T-helper 2 cell (primary cell): ENCODE measurements around the gene ZNF587.
"Not testable (repeated sequence)": the region's sequence is repeated elsewhere in the genome, so short reads cannot be mapped to it uniquely, and the experiment has no call there.

ENCODE experiments used
- DNase-seq, 5 experiments: peaks; one replicate each; pipeline versions ENCODE4 v3.0.0 to v3.0.0-alpha.2; 2012 to 2022
- total RNA-seq, 2 donors: gene quantifications; one replicate each; lab custom pipeline; 2026; lab: John Stamatoyannopoulos, UW

ZNF587 gene
- 53.9 to 65.8 reads per million in 2 donors for total RNA-seq

- DNase-seq = peak; percentile 56 to 93 (median 77)
Observed at GRCh38 chr19:57849666-57850473, at the start of gene ZNF587. TSS of gene ZNF587 (plus strand) at chr19:57849859. CDS start at chr19:57850039, 180 bp downstream.

DNA sequence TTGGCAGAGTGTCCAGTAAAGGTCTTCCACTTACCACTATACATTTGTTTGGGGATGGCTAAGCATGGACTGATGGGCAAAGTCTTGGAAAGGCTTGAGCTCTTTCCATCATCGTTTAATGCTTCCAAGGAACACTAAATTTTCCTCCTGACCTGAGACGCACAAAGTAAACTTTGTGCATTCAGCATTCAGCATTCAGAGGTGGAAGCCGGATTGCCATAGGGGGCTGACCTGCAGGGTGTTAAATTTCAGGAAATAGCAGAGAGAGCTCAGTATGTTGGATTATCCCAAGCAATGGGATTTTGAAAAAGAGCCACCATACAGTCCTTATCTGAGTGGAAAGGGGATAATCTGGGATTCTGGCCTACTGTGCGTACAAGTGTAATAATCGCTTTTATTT is 49.0 kb upstream of the ZNF587 start:
- no peak for DNase-seq

DNA sequence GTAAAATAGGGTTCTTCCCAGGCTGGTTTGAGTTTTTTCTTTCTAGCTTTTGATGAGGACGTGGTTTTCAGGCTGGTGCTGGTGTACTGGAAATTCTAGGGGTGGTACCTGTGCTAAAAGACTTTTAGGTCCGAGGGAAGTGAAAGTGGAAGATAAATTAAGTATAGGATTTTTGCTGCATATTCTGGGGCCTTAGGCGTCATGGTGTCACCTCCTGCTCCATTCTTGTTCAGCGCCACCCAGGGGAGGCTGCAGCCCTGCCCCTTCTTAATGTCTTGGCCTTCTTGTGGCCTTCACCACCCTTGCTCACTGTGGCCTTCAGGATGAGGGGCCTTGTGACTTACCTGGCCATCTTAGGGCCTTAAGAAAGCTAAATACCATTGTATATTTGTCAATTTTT is 47.4 kb upstream of the ZNF587 start:
- no peak for DNase-seq

- DNase-seq = no peak
Observed at GRCh38 chr19:57803265-57803593, 46.4 kb upstream of the ZNF587 start.

GRCh38 chr19:57803594-57804325 is 45.9 kb upstream of the ZNF587 start:
- no peak for DNase-seq

GRCh38 chr19:57807541-57807940 is 42.1 kb upstream of the ZNF587 start:
- DNase-seq = no peak

- not testable (repeated sequence) for DNase-seq
Observed at GRCh38 chr19:57810410-57811295, 39.0 kb upstream of the ZNF587 start.

DNA sequence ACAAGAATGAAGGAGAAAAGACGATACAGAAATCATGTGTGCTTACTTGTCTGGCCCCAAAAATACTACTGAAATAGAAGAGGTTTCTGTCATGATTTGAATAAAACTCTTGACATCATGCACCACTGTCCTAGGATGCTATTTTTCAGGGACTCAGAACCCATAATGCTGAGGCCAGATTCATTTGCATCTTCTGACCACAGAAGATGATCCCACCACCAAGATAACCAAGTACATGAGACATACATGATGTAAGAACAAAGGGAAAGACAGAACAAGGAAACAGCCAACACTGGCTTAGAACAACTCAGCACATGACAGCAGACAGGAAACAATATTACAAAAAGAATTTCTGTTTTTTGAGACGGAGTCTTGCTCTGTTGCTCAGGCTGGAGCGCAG is 37.4 kb upstream of the ZNF587 start:
- DNase-seq = peak in 1 of 5 experiments; percentile 57

GRCh38 chr19:57812975-57813820 is 36.5 kb upstream of the ZNF587 start:
- peak in 1 of 5 experiments; percentile 21 for DNase-seq

- no peak for DNase-seq
Observed at GRCh38 chr19:57813919-57814504, 35.6 kb upstream of the ZNF587 start.

DNA sequence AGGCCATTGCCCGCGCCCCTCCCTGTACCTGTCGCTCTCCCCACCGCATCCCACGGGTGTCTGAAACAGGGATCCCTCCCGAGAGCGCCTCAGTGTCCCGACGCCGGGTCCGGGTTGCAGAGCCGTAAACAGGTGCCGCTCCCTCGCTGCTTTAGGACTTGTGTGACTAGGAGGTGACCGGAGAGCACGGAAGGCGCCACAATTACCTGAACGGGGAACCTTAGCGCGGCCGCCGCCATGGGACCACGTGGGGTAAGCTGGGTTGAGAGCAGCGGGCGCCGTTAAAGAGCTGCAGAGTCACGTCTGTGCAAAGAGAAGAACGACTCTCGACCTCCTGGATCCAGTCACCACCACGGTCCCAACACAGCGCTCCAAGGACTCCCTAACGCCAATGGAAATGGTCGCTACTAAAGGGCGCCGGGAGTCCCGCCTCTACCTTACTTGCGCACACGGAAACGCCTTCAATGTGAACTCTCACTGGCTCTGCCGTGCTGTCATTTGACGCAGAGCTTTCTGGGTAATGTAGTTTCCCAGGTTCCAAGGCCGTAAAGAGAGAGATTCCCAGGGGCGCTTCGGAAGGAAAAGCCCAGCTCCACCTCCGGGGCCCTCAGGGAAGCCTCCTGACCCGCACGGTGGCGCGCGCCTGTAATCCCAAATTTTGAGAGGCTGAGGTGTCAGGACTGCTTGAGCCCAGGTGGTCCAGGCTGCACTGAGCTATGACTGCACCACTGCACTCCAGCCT is 35.0 kb upstream of the ZNF587 start, which contains the start of gene ZNF552:
Gene ZNF552 (minus strand): TSS at position 409 of the 742 bp plus-strand sequence. CDS start 170 bp downstream, at position 239.
- peak; percentile 51 to 92 (median 66) for DNase-seq

GRCh38 chr19:57815247-57816075 is 34.2 kb upstream of the ZNF587 start:
- no peak for DNase-seq

- DNase-seq = no peak
Observed at GRCh38 chr19:57816652-57817051, 33.0 kb upstream of the ZNF587 start.

GRCh38 chr19:57817976-57818375 is 31.7 kb upstream of the ZNF587 start:
- no peak for DNase-seq

DNA sequence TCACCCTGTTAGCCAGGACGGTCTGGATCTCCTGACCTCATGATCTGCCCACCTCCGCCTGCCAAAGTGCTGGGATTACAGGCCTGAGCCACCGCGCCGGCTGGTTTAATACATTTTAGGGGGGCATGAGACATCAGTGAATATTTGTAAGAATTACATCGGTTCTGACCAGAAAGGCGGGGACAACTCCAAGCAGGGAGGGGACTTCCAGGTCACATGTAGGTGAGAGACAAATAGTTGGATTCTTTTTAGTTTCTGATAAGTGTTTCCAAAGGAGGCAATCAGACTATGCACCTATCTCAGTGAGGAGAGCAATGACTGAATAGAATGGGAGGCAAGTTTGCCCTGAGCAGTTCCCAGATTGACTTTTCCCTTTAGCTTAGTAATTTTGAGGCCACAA is 31.3 kb upstream of the ZNF587 start:
- no peak for DNase-seq

DNA sequence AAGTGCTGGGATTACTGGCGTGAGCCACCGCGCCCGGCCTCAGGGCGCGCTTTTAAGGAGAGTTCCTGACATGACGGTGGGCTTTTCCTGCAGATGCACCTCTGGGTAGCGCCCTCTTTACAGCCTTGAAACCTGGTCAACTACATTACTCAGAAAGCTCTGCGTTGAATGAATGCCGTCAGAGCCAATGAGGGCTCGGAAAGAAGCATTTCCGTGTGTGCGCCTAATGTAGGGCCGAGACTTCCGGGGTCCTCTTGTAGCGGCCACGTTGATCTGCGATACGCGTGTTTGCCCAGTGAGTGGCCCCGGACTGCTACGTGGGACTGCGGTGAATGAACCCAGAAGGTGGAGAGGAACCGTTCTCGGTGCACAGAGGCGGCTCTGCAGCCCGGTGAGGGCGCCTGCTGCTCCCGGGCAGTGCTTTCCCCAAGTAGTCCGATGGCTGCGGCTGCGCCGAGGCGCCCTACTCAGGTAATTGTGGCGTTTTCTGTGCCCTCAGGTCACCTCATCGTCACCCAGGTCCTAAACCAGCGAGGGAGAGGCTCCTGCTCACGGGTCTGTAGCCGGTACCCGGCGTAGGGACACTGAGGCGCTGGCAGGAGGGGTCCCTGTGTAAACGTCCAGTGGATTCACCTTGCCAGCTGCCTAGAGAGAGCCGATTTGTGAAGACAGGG is 30.0 kb upstream of the ZNF587 start:
- DNase-seq = peak; percentile 52 to 94 (median 76)

DNA sequence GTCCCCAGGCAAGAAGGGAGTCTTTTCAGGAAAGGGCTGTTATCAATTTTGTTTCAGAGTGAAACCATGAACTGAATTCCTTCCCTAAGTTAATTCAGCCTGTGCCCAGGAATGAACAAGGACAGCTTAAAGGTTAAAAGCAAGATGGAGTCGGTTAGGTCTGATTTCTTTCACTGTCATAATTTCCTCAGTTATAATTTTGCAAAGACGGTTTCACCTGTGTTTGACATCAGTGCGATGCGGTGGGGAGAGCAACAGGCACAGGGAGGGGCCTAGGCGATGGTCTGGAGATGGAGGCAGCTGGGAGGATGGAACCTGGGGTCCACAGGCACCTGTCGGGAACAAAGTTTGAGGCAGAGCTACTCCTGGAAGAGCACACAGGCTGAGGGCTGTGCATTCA is 29.1 kb upstream of the ZNF587 start:
- DNase-seq = no peak

DNA sequence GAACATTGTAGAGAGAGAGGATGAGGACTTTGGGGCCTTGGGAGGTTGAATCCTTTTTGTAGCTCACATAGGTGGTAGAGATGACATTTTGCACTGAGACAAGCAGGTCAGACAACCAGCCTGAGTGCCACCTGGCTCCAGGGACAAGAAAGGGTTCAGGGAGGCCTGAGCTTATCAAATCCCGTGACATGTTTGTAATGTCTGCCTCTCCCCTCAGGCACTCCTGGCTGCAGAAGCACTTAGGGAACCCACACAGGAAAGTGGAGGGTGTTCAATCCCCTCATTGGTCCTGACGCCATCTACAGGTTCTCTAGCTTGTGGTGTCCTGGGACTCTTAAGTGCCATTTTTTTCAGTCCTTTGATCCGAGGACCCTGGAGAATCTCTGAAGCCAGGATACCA is 28.6 kb upstream of the ZNF587 start:
- not testable (repeated sequence) for DNase-seq

DNA sequence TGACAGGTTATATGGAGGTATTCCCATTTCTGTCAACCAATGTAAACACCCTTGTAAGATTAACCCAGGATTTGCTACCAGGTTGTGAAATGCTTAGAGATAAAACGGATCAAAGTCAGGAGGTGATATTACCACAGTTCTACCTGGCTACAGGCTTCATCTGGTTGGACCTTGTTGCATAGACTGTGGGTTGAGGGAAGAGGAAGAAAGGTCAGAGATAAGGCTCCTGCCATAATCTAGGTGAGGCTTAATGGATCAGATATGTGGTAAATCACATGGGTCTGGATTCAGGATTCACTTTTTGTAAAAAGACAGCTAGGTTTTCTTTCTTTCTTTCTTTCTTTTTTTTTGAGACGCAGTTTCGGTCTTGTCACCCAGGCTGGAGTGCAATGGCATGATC is 28.2 kb upstream of the ZNF587 start:
- DNase-seq = not testable (repeated sequence)
